Measurements from ENCODE around the gene TNNC2. TPM values are rescaled to one million over a fixed set of nuclear protein-coding genes. Genes with fewer than 3 reads are reported as not detected.
"Not testable (repeated sequence)": the region's sequence is repeated elsewhere in the genome, so short reads cannot be mapped to it uniquely, and the experiment has no call there.

The TNNC2 gene
- polyA plus RNA-seq, 1 donor from 2014 or later = 3.8 TPM

DNA sequence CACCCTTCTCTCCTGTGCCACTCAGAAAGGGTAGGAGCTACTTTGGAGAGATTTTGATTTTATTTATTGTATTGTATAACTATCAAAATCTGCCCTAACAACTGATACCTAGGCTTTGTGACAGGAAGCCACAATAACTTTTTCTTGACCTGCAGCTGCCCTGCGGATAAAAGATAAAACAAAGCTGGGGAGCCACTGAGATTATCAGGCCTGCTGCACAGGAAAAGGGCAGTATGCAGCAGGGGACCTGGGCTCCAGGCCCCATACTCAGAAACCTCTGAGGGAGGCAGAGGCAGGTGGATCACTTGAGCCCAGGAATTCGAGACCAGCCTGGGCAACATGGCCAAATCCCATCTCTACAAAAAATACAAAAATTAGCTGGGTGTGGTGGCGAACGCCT is 5.5 kb upstream of the TNNC2 start:
- Histone ChIP-seq H3K4me2 (ENCODE audit: low read length) (no peak overlapping the region), H3K36me3 (ENCODE audit: insufficient read depth, low read length) (no peaks in the 10 kb centered on the region), H3K9me3 (ENCODE audit: low read length) (no peaks in the 10 kb centered on the region), H4K20me1 (ENCODE audit: insufficient read depth) (no peaks in the 10 kb centered on the region), H3K4me3 (ENCODE audit: low read length) (no peak overlapping the region), H3K79me2 (replicated peaks; ENCODE audit: insufficient read depth, low read length) (no peaks in the 10 kb centered on the region), H3K9ac (ENCODE audit: low read length) (no peak overlapping the region), H3K27me3 (ENCODE audit: insufficient read depth, low read depth, low read length) (no peaks in the 10 kb centered on the region), H3F3A (ENCODE audit: insufficient read depth, low read length, poor library complexity, severe bottlenecking) (no peaks in the 10 kb centered on the region), H2AFZ (ENCODE audit: low read depth, low read length) (no peak overlapping the region), H3K27ac (ENCODE audit: low read length) (no peak overlapping the region), H3K9me2 (ENCODE audit: insufficient read depth, low read length) (no peaks in the 10 kb centered on the region)
- no peak for TF ChIP-seq EP300 (conservative IDR thresholded peaks at IDR 0.05; ENCODE audit: poor library complexity, severe bottlenecking)
- TF ChIP-seq MXI1 (conservative IDR thresholded peaks at IDR 0.05; ENCODE audit: poor library complexity, severe bottlenecking) = no peak
- no peak for TF ChIP-seq RAD21 (conservative IDR thresholded peaks at IDR 0.05)
- TF ChIP-seq, protein P1, sequence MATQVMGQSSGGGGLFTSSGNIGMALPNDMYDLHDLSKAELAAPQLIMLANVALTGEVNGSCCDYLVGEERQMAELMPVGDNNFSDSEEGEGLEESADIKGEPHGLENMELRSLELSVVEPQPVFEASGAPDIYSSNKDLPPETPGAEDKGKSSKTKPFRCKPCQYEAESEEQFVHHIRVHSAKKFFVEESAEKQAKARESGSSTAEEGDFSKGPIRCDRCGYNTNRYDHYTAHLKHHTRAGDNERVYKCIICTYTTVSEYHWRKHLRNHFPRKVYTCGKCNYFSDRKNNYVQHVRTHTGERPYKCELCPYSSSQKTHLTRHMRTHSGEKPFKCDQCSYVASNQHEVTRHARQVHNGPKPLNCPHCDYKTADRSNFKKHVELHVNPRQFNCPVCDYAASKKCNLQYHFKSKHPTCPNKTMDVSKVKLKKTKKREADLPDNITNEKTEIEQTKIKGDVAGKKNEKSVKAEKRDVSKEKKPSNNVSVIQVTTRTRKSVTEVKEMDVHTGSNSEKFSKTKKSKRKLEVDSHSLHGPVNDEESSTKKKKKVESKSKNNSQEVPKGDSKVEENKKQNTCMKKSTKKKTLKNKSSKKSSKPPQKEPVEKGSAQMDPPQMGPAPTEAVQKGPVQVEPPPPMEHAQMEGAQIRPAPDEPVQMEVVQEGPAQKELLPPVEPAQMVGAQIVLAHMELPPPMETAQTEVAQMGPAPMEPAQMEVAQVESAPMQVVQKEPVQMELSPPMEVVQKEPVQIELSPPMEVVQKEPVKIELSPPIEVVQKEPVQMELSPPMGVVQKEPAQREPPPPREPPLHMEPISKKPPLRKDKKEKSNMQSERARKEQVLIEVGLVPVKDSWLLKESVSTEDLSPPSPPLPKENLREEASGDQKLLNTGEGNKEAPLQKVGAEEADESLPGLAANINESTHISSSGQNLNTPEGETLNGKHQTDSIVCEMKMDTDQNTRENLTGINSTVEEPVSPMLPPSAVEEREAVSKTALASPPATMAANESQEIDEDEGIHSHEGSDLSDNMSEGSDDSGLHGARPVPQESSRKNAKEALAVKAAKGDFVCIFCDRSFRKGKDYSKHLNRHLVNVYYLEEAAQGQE (IDR thresholded peaks at IDR 0.05; ENCODE audit: borderline replicate concordance) = no peak
- no peak for TF ChIP-seq SMC3 (conservative IDR thresholded peaks at IDR 0.05; ENCODE audit: poor library complexity)
- TF ChIP-seq EZH2 (IDR thresholded peaks at IDR 0.05; ENCODE audit: borderline replicate concordance, insufficient read depth, low read length, poor library complexity, severe bottlenecking) = no peak
- TF ChIP-seq, protein P2, sequence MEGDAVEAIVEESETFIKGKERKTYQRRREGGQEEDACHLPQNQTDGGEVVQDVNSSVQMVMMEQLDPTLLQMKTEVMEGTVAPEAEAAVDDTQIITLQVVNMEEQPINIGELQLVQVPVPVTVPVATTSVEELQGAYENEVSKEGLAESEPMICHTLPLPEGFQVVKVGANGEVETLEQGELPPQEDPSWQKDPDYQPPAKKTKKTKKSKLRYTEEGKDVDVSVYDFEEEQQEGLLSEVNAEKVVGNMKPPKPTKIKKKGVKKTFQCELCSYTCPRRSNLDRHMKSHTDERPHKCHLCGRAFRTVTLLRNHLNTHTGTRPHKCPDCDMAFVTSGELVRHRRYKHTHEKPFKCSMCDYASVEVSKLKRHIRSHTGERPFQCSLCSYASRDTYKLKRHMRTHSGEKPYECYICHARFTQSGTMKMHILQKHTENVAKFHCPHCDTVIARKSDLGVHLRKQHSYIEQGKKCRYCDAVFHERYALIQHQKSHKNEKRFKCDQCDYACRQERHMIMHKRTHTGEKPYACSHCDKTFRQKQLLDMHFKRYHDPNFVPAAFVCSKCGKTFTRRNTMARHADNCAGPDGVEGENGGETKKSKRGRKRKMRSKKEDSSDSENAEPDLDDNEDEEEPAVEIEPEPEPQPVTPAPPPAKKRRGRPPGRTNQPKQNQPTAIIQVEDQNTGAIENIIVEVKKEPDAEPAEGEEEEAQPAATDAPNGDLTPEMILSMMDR (IDR thresholded peaks at IDR 0.05; ENCODE audit: poor library complexity, severe bottlenecking) = no peak
- no peak for TF ChIP-seq POLR2AphosphoS5 (IDR thresholded peaks at IDR 0.05)
- TF ChIP-seq TAF1 (IDR thresholded peaks at IDR 0.05; ENCODE audit: low read depth) = no peak

DNA sequence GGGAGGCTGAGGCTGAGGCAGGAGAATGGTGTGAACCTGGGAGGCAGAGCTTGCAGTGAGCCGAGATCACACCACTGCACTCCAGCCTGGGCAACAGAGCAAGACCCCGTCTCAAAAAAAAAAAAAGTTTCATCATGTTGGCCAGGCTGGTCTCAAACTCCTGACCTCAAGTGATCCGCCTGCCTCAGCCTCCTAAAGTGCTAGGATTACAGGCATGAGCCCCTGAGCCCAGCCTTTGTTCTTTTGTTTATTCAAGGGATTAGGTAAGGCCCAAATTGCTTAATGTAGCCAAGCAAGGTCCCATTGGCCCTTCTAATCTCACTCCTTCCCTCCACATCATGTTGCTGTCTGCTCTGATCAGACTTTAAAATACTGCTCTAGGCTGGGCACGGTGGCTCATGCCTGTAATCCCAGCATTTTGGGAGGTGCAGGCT is 2.6 kb upstream of the TNNC2 start:
- not testable (repeated sequence) for H3K4me3 ChIP-seq (ENCODE audit: low read length); H3K27me3 ChIP-seq (ENCODE audit: insufficient read depth, low read depth, low read length); H3K27ac ChIP-seq (ENCODE audit: low read length); H2AFZ ChIP-seq (ENCODE audit: low read depth, low read length); H3K9me3 ChIP-seq (ENCODE audit: low read length); H3K4me2 ChIP-seq (ENCODE audit: low read length); H3K36me3 ChIP-seq (ENCODE audit: insufficient read depth, low read length); H3K9me2 ChIP-seq (ENCODE audit: insufficient read depth, low read length); H3K9ac ChIP-seq (ENCODE audit: low read length); H3F3A ChIP-seq (ENCODE audit: insufficient read depth, low read length, poor library complexity, severe bottlenecking); H4K20me1 ChIP-seq (ENCODE audit: insufficient read depth); H3K79me2 ChIP-seq (replicated peaks; ENCODE audit: insufficient read depth, low read length)

DNA sequence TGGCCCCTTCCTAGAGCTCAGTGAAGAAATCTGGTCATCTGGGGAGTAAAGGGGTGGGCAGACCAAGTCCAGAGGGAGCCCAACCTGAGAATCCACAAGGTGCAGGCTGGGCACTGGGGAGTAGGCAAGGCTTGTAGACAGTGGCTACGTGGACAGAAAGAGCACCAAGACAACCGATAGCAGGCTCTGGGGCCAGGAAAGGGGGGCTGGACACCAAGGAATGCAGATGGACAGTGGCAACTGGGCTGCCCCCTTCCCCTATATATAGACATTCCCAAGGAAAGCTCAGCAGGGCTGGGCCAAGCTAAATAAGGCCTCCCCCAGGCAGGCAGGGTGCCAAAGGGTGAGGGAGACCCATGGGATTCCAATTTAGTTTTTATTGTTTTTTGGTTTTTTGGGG is 1.5 kb upstream of the TNNC2 start:
- no peaks in the 10 kb centered on the region for H3K36me3 ChIP-seq (ENCODE audit: insufficient read depth, low read length)
- no peak overlapping the region for H3K4me2 ChIP-seq (ENCODE audit: low read length)
- no peaks in the 10 kb centered on the region for H3K9me3 ChIP-seq (ENCODE audit: low read length)
- H3K79me2 ChIP-seq (replicated peaks; ENCODE audit: insufficient read depth, low read length) = no peaks in the 10 kb centered on the region
- no peak overlapping the region for H2AFZ ChIP-seq (ENCODE audit: low read depth, low read length)
- no peaks in the 10 kb centered on the region for H3F3A ChIP-seq (ENCODE audit: insufficient read depth, low read length, poor library complexity, severe bottlenecking)
- H3K9ac ChIP-seq (ENCODE audit: low read length) = no peak overlapping the region
- no peaks in the 10 kb centered on the region for H4K20me1 ChIP-seq (ENCODE audit: insufficient read depth)
- H3K27me3 ChIP-seq (ENCODE audit: insufficient read depth, low read depth, low read length) = no peaks in the 10 kb centered on the region
- TF ChIP-seq, protein P1 (IDR thresholded peaks at IDR 0.05; ENCODE audit: borderline replicate concordance) = no peak
- no peaks in the 10 kb centered on the region for H3K9me2 ChIP-seq (ENCODE audit: insufficient read depth, low read length)
- no peak overlapping the region for H3K27ac ChIP-seq (ENCODE audit: low read length)
- H3K4me3 ChIP-seq (ENCODE audit: low read length) = no peak overlapping the region

All from neural cell (in vitro differentiated cells).